Fibroblast of lung (primary cell): ENCODE results near the gene SERPINI1. TPM values are rescaled to one million over a fixed set of nuclear protein-coding genes. Genes with fewer than 3 reads are reported as not detected.

Experiments
- DNase-seq, 2 donors: peaks; one replicate each; pipeline versions ENCODE4 v3.0.0 to v3.0.0-alpha.2; 2010; ENCODE audit warnings: low read depth in 2 of 2
- H2AFZ ChIP-seq: 2 replicates; pipeline ENCODE4 v1.5.1; 2012; ENCODE audit warnings: low read length, control low read depth, inconsistent platforms
- H3K27ac ChIP-seq: 2 replicates; pipeline ENCODE4 v1.5.1; 2011; ENCODE audit warnings: low read length, control low read depth; ENCODE audit not compliant: insufficient read depth
- H3K27me3 ChIP-seq: 2 replicates; pipeline ENCODE4 v1.5.1; 2011; ENCODE audit warnings: mild to moderate bottlenecking, low read length; ENCODE audit not compliant: control insufficient read depth, insufficient read depth
- H3K36me3 ChIP-seq: 2 replicates; pipeline ENCODE4 v1.5.1; 2011; ENCODE audit warnings: low read length; ENCODE audit not compliant: control insufficient read depth, insufficient read depth
- H3K4me1 ChIP-seq: 2 replicates; pipeline ENCODE4 v1.5.1; 2011; ENCODE audit warnings: low read length; ENCODE audit not compliant: control insufficient read depth, insufficient read depth; ENCODE audit errors: extremely low read depth
- H3K4me2 ChIP-seq: 2 replicates; pipeline ENCODE4 v1.5.1; 2011; ENCODE audit warnings: low read length, control low read depth; ENCODE audit not compliant: insufficient read depth; ENCODE audit errors: extremely low read depth
- H3K4me3 ChIP-seq, 4 experiments: fragments of 200-600 bp in 1 of 4; sonication (generic) in 1 of 4; replicated peaks in 1 of 4; 2 replicates each; pipeline ENCODE4 v1.5.1; 2011 to 2016; ENCODE audit warnings: low read length in 4 of 4, low read depth in 3 of 4, mild to moderate bottlenecking in 3 of 4, control low read depth in 2 of 4, inconsistent platforms in 1 of 4, mixed read lengths in 1 of 4; ENCODE audit not compliant: insufficient read depth in 1 of 4; ENCODE audit errors: control extremely low read depth in 1 of 4
- H3K79me2 ChIP-seq: 2 replicates; pipeline ENCODE4 v1.5.1; 2012; ENCODE audit warnings: mild to moderate bottlenecking, low read length, inconsistent platforms; ENCODE audit not compliant: control insufficient read depth, insufficient read depth
- H3K9ac ChIP-seq: 2 replicates; pipeline ENCODE4 v1.5.1; 2011; ENCODE audit warnings: mild to moderate bottlenecking, low read length, control low read depth; ENCODE audit not compliant: insufficient read depth
- H3K9me3 ChIP-seq: 2 replicates; pipeline ENCODE4 v1.5.1; 2012; ENCODE audit warnings: low read depth, low read length; ENCODE audit not compliant: control insufficient read depth, insufficient read depth
- H4K20me1 ChIP-seq: 2 replicates; pipeline ENCODE4 v1.5.1; 2011; ENCODE audit warnings: low read length; ENCODE audit not compliant: control insufficient read depth, insufficient read depth; ENCODE audit errors: extremely low read depth
- CTCF ChIP-seq, 2 donors: IDR thresholded peaks in 1 of 2; conservative IDR thresholded peaks in 1 of 2; 1 replicate in 1 of 2; 2 replicates in 1 of 2; pipeline ENCODE4 v1.5.1; 2011 to 2012; ENCODE audit warnings: low read length in 2 of 2, control low read depth in 1 of 2, inconsistent platforms in 1 of 2, low read depth in 1 of 2, mild to moderate bottlenecking in 1 of 2
- EZH2 ChIP-seq: IDR thresholded peaks from 2 replicates; pipeline ENCODE4 v1.5.1; 2012; ENCODE audit warnings: low read length, control low read depth, mild to moderate bottlenecking; ENCODE audit errors: missing control alignments
- polyA plus RNA-seq, 2 donors: library from polyadenylated mRNA; depleted of rRNA in 1 of 2; stranded (reverse) in 1 of 2; unstranded in 1 of 2; fragments of >200 nt; gene quantifications; 2 replicates each; pipeline ENCODE4 v1.2.1, GENCODE V29; 2011 to 2012; ENCODE audit warnings: missing spikeins in 1 of 2
- total RNA-seq: library from RNA; depleted of rRNA; stranded (reverse); fragments of >200 nt; gene quantifications from 2 replicates; pipeline ENCODE4 v1.2.1, GENCODE V29; 2014

The SERPINI1 gene
- total and polyA plus RNA-seq, 2 donors (not counting 1 experiment from before 2014, with no cell fraction given): 3.0 to 5.8 TPM

- H3K9me3 ChIP-seq: no peaks in the 10 kb centered on the region
- no peak for TF ChIP-seq CTCF (conservative IDR thresholded peaks at IDR 0.05 in 1 of 2, IDR thresholded peaks at IDR 0.05 in 1 of 2; ENCODE audit: low read depth in 1 of 2, low read length in 2 of 2)
- TF ChIP-seq EZH2: no peak
- peak; percentile 98 to 99 for DNase-seq
- peak within 1 kb of the TSS; percentile 85 to 98 (median 92) for H3K4me3 ChIP-seq
- peaks cover 2% of the 10 kb centered on the region for H3K4me1 ChIP-seq
- peak within 1 kb of the TSS; percentile 89 for H3K4me2 ChIP-seq
- peak within 1 kb of the TSS; percentile 90 for H3K9ac ChIP-seq
- H3K27me3 ChIP-seq: no peaks in the 10 kb centered on the region
- H3K79me2 ChIP-seq: peaks cover 49% of the 10 kb centered on the region
- peak within 1 kb of the TSS; percentile 99 for H2AFZ ChIP-seq
- peak within 1 kb of the TSS; percentile 95 for H3K27ac ChIP-seq
- peaks cover 1% of the 10 kb centered on the region for H4K20me1 ChIP-seq
- no peaks in the 10 kb centered on the region for H3K36me3 ChIP-seq
These were observed 856 bp upstream of the SERPINI1 start, which contains the start of gene PDCD10 for GRCh38 chr3:167734498-167735232. TSS of gene PDCD10 (minus strand) at chr3:167734892. CDS start at chr3:167720157, 14,735 bp downstream.

GRCh38 chr3:167736264-167736787, 805 bp downstream of the SERPINI1 start:
- TF ChIP-seq EZH2 (no peak), CTCF (conservative IDR thresholded peaks at IDR 0.05 in 1 of 2, IDR thresholded peaks at IDR 0.05 in 1 of 2; ENCODE audit: low read depth in 1 of 2, low read length in 2 of 2) (no peak)

GRCh38 chr3:167736997-167737396, 1.5 kb downstream of the SERPINI1 start:
- Histone ChIP-seq H3K9me3 (no peaks in the 10 kb centered on the region), H3K36me3 (no peaks in the 10 kb centered on the region), H2AFZ (no peak overlapping the region), H3K4me2 (no peak overlapping the region), H3K27me3 (no peaks in the 10 kb centered on the region), H3K27ac (no peak overlapping the region), H3K4me3 (no peak overlapping the region), H3K4me1 (peaks cover 2% of the 10 kb centered on the region), H3K9ac (no peak overlapping the region), H4K20me1 (peaks cover 1% of the 10 kb centered on the region), H3K79me2 (peaks cover 26% of the 10 kb centered on the region)
- TF ChIP-seq EZH2 (no peak), CTCF (conservative IDR thresholded peaks at IDR 0.05 in 1 of 2, IDR thresholded peaks at IDR 0.05 in 1 of 2; ENCODE audit: low read depth in 1 of 2, low read length in 2 of 2) (no peak)
- no peak for DNase-seq

More at GRCh38 chr3:167736264-167736787, 805 bp downstream of the SERPINI1 start:
- H3K27ac ChIP-seq: no peak overlapping the region
- peak overlapping the region; percentile 85 to 98 (median 92) for H3K4me3 ChIP-seq
- H3K27me3 ChIP-seq: no peaks in the 10 kb centered on the region
- no peaks in the 10 kb centered on the region for H3K36me3 ChIP-seq
- peak overlapping the region; percentile 89 for H3K4me2 ChIP-seq
- peaks cover 2% of the 10 kb centered on the region for H3K4me1 ChIP-seq
- no peak overlapping the region for H3K9ac ChIP-seq
- H2AFZ ChIP-seq: peak overlapping the region; percentile 84
- peaks cover 1% of the 10 kb centered on the region for H4K20me1 ChIP-seq
- no peak for DNase-seq
- H3K79me2 ChIP-seq: peaks cover 33% of the 10 kb centered on the region
- no peaks in the 10 kb centered on the region for H3K9me3 ChIP-seq
